HEK293 (cell line): ENCODE results near the gene GSTT4.

ENCODE experiments used
- CTCF ChIA-PET: fragments of 350-600 bp; formaldehyde crosslinking; extraction: SDS; loops from one replicate; lab custom pipeline; 2021; ENCODE audit warnings: antibody characterized with exemption; lab: Yijun Ruan, JAX
- POLR2A ChIA-PET: fragments of 300-600 bp; formaldehyde crosslinking; extraction: SDS; loops from one replicate; lab custom pipeline; 2020; ENCODE audit warnings: antibody characterized with exemption, inconsistent platforms; lab: Yijun Ruan, JAX
- H3K27ac ChIP-seq: fragments of 200-500 bp; sonication (Bioruptor generic); 2 replicates; pipeline ENCODE4 v1.5.1; 2014; ENCODE audit warnings: low read depth, low read length, control low read depth, inconsistent platforms; ENCODE audit errors: extremely low read depth
- H3K36me3 ChIP-seq, 2 experiments: fragments of 200-500 bp in 1 of 2; sonication (Bioruptor generic) in 1 of 2; 1 replicate in 1 of 2; 2 replicates in 1 of 2; pipeline ENCODE4 v1.5.1; 2014 to 2017; ENCODE audit warnings: inconsistent platforms in 2 of 2, low read length in 2 of 2; ENCODE audit not compliant: control insufficient read depth in 2 of 2, insufficient read depth in 1 of 2
- H3K4me1 ChIP-seq: fragments of 200-500 bp; sonication (Bioruptor generic); 2 replicates; pipeline ENCODE4 v1.5.1; 2014; ENCODE audit warnings: mild to moderate bottlenecking, low read length, inconsistent platforms; ENCODE audit not compliant: control insufficient read depth, insufficient read depth
- H3K4me3 ChIP-seq: 2 replicates; pipeline ENCODE4 v1.5.1; 2011; ENCODE audit warnings: low read depth, mild to moderate bottlenecking, control low read depth, low read length, moderate library complexity
- H3K9me3 ChIP-seq: fragments of 200-500 bp; sonication (Bioruptor generic); 2 replicates; pipeline ENCODE4 v1.5.1; 2014; ENCODE audit warnings: low read depth, low read length, inconsistent platforms; ENCODE audit not compliant: control insufficient read depth, insufficient read depth
- GLI2 ChIP-seq: fragments of 450-650 bp; formaldehyde crosslinking; IDR thresholded peaks from 2 replicates; pipeline ENCODE4; 2017; ENCODE audit warnings: missing biosample characterization, missing genetic modification characterization, low read depth, borderline replicate concordance
- IKZF3 ChIP-seq: fragments of 450-650 bp; IDR thresholded peaks from 2 replicates; pipeline ENCODE4 v1.5.0; 2018; ENCODE audit warnings: missing biosample characterization, mild to moderate bottlenecking, missing genetic modification characterization, moderate library complexity
- KLF7 ChIP-seq: fragments of 450-650 bp; formaldehyde crosslinking; IDR thresholded peaks from 2 replicates; pipeline ENCODE4 v1.5.1; 2016; ENCODE audit warnings: missing biosample characterization, missing genetic modification characterization, borderline replicate concordance
- OVOL3 ChIP-seq: fragments of 450-650 bp; formaldehyde crosslinking; IDR thresholded peaks from 2 replicates; pipeline ENCODE4 v1.5.1; 2016; ENCODE audit warnings: missing biosample characterization, missing genetic modification characterization
- TCF7L2 ChIP-seq: IDR thresholded peaks from 2 replicates; pipeline ENCODE4 v1.6.1; 2011; ENCODE audit warnings: low read depth, mild to moderate bottlenecking, inconsistent platforms, low read length, moderate library complexity, borderline replicate concordance
- TRIM28 ChIP-seq: IDR thresholded peaks from 2 replicates; pipeline ENCODE4 v1.6.1; 2011; ENCODE audit warnings: low read length, control low read depth, borderline replicate concordance
- ZBTB1 ChIP-seq: fragments of 450-650 bp; formaldehyde crosslinking; IDR thresholded peaks from 2 replicates; pipeline ENCODE4 v1.5.1; 2016; ENCODE audit warnings: missing biosample characterization, missing genetic modification characterization
- ZBTB17 ChIP-seq: fragments of 450-650 bp; formaldehyde crosslinking; IDR thresholded peaks from 2 replicates; pipeline ENCODE4 v1.5.1; 2016; ENCODE audit warnings: missing biosample characterization, missing genetic modification characterization
- ZFP3 ChIP-seq: fragments of 450-650 bp; formaldehyde crosslinking; IDR thresholded peaks from 2 replicates; pipeline ENCODE4 v1.5.1; 2016; ENCODE audit warnings: low read depth, missing biosample characterization, missing genetic modification characterization
- ZNF138 ChIP-seq: fragments of 450-650 bp; formaldehyde crosslinking; IDR thresholded peaks from 2 replicates; pipeline ENCODE4 v1.5.1; 2016; ENCODE audit warnings: missing biosample characterization, missing genetic modification characterization, borderline replicate concordance
- ZNF2 ChIP-seq: fragments of 450-650 bp; formaldehyde crosslinking; IDR thresholded peaks from 2 replicates; pipeline ENCODE4 v1.5.1; 2016; ENCODE audit warnings: missing biosample characterization, missing genetic modification characterization
- ZNF214 ChIP-seq: fragments of 450-650 bp; formaldehyde crosslinking; IDR thresholded peaks from 2 replicates; pipeline ENCODE4 v1.5.1; 2017; ENCODE audit warnings: missing biosample characterization, mild to moderate bottlenecking, missing genetic modification characterization, borderline replicate concordance
- ZNF394 ChIP-seq: fragments of 450-650 bp; formaldehyde crosslinking; IDR thresholded peaks from 2 replicates; pipeline ENCODE4 v1.5.1; 2016; ENCODE audit warnings: missing biosample characterization, missing genetic modification characterization, mild to moderate bottlenecking, moderate library complexity, borderline replicate concordance
- ZNF404 ChIP-seq: fragments of 450-650 bp; formaldehyde crosslinking; IDR thresholded peaks from 2 replicates; pipeline ENCODE4 v1.5.1; 2017; ENCODE audit warnings: missing biosample characterization, missing genetic modification characterization
- ZNF549 ChIP-seq: fragments of 450-650 bp; IDR thresholded peaks from 2 replicates; pipeline ENCODE4 v1.5.1; 2018; ENCODE audit warnings: missing biosample characterization, missing genetic modification characterization, mild to moderate bottlenecking, inconsistent platforms, moderate library complexity
- ZNF621 ChIP-seq: fragments of 450-650 bp; formaldehyde crosslinking; IDR thresholded peaks from 2 replicates; pipeline ENCODE4 v1.5.1; 2017; ENCODE audit warnings: missing biosample characterization, missing genetic modification characterization
- ZNF664 ChIP-seq: fragments of 450-650 bp; formaldehyde crosslinking; IDR thresholded peaks from 2 replicates; pipeline ENCODE4 v1.5.1; 2016; ENCODE audit warnings: missing biosample characterization, missing genetic modification characterization
- ZNF830 ChIP-seq: fragments of 450-650 bp; IDR thresholded peaks from 2 replicates; pipeline ENCODE4 v1.5.0; 2018; ENCODE audit warnings: missing biosample characterization, missing genetic modification characterization, low read depth, mild to moderate bottlenecking, moderate library complexity
- TF ChIP-seq, protein P1 (sequence below): fragments of 450-650 bp; formaldehyde crosslinking; IDR thresholded peaks from 2 replicates; pipeline ENCODE4 v1.5.1; 2016; ENCODE audit warnings: missing biosample characterization, missing genetic modification characterization
- TF ChIP-seq, protein P2 (sequence below): fragments of 450-650 bp; formaldehyde crosslinking; IDR thresholded peaks from 2 replicates; pipeline ENCODE4 v1.5.1; 2017; ENCODE audit warnings: missing biosample characterization, missing genetic modification characterization
- TF ChIP-seq, protein P3 (sequence below): fragments of 450-650 bp; formaldehyde crosslinking; IDR thresholded peaks from 2 replicates; pipeline ENCODE4 v1.5.1; 2016; ENCODE audit warnings: missing biosample characterization, missing genetic modification characterization
- TF ChIP-seq, protein P4 (sequence below): fragments of 450-650 bp; formaldehyde crosslinking; IDR thresholded peaks from 2 replicates; pipeline ENCODE4 v1.5.1; 2016; ENCODE audit warnings: missing biosample characterization, missing genetic modification characterization
- TF ChIP-seq, protein P5 (sequence below): fragments of 450-650 bp; formaldehyde crosslinking; IDR thresholded peaks from 2 replicates; pipeline ENCODE4 v1.5.1; 2016; ENCODE audit warnings: missing biosample characterization, missing genetic modification characterization

The GSTT4 gene

DNA sequence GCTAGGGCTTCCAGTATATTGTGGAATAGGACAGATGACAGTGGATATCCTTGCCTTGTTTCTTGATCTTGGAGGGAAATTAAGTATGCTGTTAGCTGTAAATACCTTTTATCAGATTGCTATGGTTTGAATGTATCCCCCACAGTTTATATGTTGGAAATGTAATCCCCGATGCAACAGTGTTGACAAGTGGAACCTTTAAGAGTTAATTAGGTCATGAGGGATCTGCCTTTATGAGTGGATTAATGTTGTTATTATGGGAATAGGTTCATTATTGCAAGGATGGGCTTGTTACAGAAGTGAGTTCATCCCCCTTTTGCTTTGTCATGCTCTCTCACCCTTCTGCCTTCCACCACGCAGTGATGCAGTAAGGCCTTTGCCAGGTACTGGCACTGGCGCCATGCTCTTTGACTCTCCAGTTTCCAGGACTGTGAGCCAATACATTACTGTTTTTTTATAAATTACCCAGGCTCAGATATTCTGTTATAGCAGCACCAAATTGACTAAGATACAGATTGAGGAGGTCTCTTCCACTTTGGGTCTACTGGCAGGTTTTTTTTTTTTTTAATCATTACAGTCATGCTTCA, 22.2 kb upstream of the GSTT4 start (continued):
- TF ChIP-seq, protein P1, sequence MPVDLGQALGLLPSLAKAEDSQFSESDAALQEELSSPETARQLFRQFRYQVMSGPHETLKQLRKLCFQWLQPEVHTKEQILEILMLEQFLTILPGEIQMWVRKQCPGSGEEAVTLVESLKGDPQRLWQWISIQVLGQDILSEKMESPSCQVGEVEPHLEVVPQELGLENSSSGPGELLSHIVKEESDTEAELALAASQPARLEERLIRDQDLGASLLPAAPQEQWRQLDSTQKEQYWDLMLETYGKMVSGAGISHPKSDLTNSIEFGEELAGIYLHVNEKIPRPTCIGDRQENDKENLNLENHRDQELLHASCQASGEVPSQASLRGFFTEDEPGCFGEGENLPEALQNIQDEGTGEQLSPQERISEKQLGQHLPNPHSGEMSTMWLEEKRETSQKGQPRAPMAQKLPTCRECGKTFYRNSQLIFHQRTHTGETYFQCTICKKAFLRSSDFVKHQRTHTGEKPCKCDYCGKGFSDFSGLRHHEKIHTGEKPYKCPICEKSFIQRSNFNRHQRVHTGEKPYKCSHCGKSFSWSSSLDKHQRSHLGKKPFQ: peak; percentile 66
- TF ChIP-seq IKZF3 (tag by site-specific recombination): peak; percentile 61; the same call in 1 of the 2 replicates
- TF ChIP-seq, protein P2, sequence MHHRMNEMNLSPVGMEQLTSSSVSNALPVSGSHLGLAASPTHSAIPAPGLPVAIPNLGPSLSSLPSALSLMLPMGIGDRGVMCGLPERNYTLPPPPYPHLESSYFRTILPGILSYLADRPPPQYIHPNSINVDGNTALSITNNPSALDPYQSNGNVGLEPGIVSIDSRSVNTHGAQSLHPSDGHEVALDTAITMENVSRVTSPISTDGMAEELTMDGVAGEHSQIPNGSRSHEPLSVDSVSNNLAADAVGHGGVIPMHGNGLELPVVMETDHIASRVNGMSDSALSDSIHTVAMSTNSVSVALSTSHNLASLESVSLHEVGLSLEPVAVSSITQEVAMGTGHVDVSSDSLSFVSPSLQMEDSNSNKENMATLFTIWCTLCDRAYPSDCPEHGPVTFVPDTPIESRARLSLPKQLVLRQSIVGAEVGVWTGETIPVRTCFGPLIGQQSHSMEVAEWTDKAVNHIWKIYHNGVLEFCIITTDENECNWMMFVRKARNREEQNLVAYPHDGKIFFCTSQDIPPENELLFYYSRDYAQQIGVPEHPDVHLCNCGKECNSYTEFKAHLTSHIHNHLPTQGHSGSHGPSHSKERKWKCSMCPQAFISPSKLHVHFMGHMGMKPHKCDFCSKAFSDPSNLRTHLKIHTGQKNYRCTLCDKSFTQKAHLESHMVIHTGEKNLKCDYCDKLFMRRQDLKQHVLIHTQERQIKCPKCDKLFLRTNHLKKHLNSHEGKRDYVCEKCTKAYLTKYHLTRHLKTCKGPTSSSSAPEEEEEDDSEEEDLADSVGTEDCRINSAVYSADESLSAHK: peak; percentile 71
- TF ChIP-seq, all 188 proteins: peak for 14

DNA sequence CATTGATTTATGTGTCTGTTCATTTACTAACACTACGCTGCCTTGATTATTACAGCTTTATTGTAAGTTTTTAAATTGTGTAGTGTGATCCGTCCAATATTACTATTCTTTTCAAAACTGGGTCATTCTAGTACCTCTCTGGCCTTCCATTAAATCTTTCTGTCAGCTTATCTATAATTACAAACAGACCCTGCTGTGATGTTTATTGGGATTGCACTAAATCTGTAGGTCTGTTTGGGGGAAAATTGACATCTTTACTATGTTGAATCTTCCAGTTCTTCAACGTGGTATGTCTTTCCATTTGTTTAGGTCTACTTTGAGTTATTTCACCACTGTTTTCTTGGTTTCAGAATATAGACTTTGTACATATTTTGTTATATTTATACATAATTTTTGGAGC, 21.5 kb upstream of the GSTT4 start:
- peaks cover 6% of the 10 kb centered on the region in 2 experiments; a peak in 2 of 3 replicates for H3K36me3 ChIP-seq
- POLR2A ChIA-PET: interaction anchor here (0.6 kb wide), 1 partner anchor 16 kb away, joined by 3 read pairs; the partner anchor contains the start of gene CABIN1
- TF ChIP-seq ZNF138 (tag by site-specific recombination): no peak
- TF ChIP-seq ZNF214 (tag by site-specific recombination): no peak
- 0 out of 2 replicates have a peak, but pooled peaks have one; percentile 39 for TF ChIP-seq ZNF664 (tag by site-specific recombination)
- TF ChIP-seq, protein P3, sequence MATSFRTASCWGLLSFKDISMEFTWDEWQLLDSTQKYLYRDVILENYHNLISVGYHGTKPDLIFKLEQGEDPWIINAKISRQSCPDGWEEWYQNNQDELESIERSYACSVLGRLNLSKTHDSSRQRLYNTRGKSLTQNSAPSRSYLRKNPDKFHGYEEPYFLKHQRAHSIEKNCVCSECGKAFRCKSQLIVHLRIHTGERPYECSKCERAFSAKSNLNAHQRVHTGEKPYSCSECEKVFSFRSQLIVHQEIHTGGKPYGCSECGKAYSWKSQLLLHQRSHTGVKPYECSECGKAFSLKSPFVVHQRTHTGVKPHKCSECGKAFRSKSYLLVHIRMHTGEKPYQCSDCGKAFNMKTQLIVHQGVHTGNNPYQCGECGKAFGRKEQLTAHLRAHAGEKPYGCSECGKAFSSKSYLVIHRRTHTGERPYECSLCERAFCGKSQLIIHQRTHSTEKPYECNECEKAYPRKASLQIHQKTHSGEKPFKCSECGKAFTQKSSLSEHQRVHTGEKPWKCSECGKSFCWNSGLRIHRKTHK (tag by site-specific recombination): no peak
- TF ChIP-seq TRIM28: peak; percentile 53; the same call in 1 of the 2 replicates
- no peak for TF ChIP-seq ZFP3 (tag by site-specific recombination)
- TF ChIP-seq ZNF404 (tag by site-specific recombination): no peak
- TF ChIP-seq ZNF394 (tag by site-specific recombination): no peak
- TF ChIP-seq, protein P4, sequence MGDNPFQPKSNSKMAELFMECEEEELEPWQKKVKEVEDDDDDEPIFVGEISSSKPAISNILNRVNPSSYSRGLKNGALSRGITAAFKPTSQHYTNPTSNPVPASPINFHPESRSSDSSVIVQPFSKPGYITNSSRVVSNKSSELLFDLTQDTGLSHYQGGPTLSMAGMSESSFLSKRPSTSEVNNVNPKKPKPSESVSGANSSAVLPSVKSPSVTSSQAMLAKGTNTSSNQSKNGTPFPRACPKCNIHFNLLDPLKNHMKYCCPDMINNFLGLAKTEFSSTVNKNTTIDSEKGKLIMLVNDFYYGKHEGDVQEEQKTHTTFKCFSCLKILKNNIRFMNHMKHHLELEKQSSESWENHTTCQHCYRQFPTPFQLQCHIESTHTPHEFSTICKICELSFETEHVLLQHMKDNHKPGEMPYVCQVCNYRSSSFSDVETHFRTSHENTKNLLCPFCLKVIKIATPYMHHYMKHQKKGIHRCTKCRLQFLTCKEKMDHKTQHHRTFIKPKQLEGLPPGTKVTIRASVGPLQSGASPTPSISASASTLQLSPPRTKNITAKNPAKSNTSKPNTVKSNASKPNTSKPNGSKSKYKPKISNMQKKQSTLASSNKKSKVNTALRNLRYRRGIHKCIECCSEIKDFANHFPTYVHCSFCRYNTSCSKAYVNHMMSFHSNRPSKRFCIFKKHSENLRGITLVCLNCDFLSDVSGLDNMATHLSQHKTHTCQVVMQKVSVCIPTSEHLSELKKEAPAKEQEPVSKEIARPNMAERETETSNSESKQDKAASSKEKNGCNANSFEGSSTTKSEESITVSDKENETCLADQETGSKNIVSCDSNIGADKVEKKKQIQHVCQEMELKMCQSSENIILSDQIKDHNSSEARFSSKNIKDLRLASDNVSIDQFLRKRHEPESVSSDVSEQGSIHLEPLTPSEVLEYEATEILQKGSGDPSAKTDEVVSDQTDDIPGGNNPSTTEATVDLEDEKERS: no peak
- peak; percentile 93 for TF ChIP-seq GLI2
- TF ChIP-seq ZNF2 (tag by site-specific recombination): 0 out of 2 replicates have a peak, but pooled peaks have one; percentile 26
- peak; percentile 74; the same call in 1 of the 2 replicates for TF ChIP-seq TCF7L2
- TF ChIP-seq, protein P5, sequence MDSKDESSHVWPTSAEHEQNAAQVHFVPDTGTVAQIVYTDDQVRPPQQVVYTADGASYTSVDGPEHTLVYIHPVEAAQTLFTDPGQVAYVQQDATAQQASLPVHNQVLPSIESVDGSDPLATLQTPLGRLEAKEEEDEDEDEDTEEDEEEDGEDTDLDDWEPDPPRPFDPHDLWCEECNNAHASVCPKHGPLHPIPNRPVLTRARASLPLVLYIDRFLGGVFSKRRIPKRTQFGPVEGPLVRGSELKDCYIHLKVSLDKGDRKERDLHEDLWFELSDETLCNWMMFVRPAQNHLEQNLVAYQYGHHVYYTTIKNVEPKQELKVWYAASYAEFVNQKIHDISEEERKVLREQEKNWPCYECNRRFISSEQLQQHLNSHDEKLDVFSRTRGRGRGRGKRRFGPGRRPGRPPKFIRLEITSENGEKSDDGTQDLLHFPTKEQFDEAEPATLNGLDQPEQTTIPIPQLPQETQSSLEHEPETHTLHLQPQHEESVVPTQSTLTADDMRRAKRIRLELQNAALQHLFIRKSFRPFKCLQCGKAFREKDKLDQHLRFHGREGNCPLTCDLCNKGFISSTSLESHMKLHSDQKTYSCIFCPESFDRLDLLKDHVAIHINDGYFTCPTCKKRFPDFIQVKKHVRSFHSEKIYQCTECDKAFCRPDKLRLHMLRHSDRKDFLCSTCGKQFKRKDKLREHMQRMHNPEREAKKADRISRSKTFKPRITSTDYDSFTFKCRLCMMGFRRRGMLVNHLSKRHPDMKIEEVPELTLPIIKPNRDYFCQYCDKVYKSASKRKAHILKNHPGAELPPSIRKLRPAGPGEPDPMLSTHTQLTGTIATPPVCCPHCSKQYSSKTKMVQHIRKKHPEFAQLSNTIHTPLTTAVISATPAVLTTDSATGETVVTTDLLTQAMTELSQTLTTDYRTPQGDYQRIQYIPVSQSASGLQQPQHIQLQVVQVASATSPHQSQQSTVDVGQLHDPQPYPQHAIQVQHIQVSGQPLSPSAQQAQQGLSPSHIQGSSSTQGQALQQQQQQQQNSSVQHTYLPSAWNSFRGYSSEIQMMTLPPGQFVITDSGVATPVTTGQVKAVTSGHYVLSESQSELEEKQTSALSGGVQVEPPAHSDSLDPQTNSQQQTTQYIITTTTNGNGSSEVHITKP: no peak
- TF ChIP-seq ZBTB1 (tag by site-specific recombination): peak; percentile 51; the same call in 1 of the 2 replicates
- TF ChIP-seq OVOL3 (tag by site-specific recombination): peak; percentile 95
- TF ChIP-seq KLF7: peak; percentile 84; the same call in 1 of the 2 replicates
- no peak for TF ChIP-seq ZBTB17 (tag by site-specific recombination)
- TF ChIP-seq ZNF830 (tag by site-specific recombination): no peak
- TF ChIP-seq ZNF621 (tag by site-specific recombination): no peak
- no peak for TF ChIP-seq ZNF549

More for the DNA sequence above, 21.5 kb upstream of the GSTT4 start:
- Histone ChIP-seq H3K27ac (no peak overlapping the region), H3K9me3 (no peaks in the 10 kb centered on the region), H3K4me3 (no peak overlapping the region), H3K4me1 (peaks cover 21% of the 10 kb centered on the region)
- CTCF ChIA-PET: interaction anchor here (1.3 kb wide), 1 partner anchor 163 kb away, joined by 3 read pairs; no protein-coding TSS in a partner anchor
